Naive B cell (primary cell): Measurements from ENCODE around the gene RFT1. TPM values are rescaled to one million over a fixed set of nuclear protein-coding genes. Genes with fewer than 3 reads are reported as not detected.
A peak's percentile ranks its signal among the peaks of the same experiment; 100 is the strongest.

Experiments used
- ATAC-seq, 2 donors: fragments of 150-1000 bp; cut with Tn5 transposase; 2 replicates each; pipeline ENCODE4 v1.10.0; 2021; ENCODE audit warnings: low read depth in 2 of 2, mild to moderate bottlenecking in 2 of 2, moderate library complexity in 2 of 2
- DNase-seq: peaks from one replicate; pipeline ENCODE4 v3.0.0; 2022
- H3K27ac Mint-ChIP-seq, 6 donors: one replicate each; pipeline ENCODE4 v1.8.0; 2020 to 2022; ENCODE audit warnings: mild to moderate bottlenecking in 6 of 6, mixed read lengths in 6 of 6, moderate library complexity in 5 of 6, inconsistent platforms in 2 of 6
- H3K27me3 Mint-ChIP-seq, 3 donors: one replicate each; pipeline ENCODE4 v1.8.0; 2021 to 2022; ENCODE audit warnings: mixed read lengths in 3 of 3, mild to moderate bottlenecking in 1 of 3
- H3K36me3 Mint-ChIP-seq, 2 donors: one replicate each; pipeline ENCODE4 v1.8.0; 2020 to 2022; ENCODE audit warnings: mixed read lengths in 2 of 2, inconsistent platforms in 1 of 2, mild to moderate bottlenecking in 1 of 2
- H3K4me1 Mint-ChIP-seq, 3 donors: one replicate each; pipeline ENCODE4 v1.8.0; 2020 to 2022; ENCODE audit warnings: mixed read lengths in 3 of 3, inconsistent platforms in 1 of 3, mild to moderate bottlenecking in 1 of 3, moderate library complexity in 1 of 3
- H3K4me3 Mint-ChIP-seq, 8 donors: one replicate each; pipeline ENCODE4 v1.8.0; 2020 to 2022; ENCODE audit warnings: mild to moderate bottlenecking in 8 of 8, mixed read lengths in 8 of 8, moderate library complexity in 8 of 8, inconsistent platforms in 2 of 8
- H3K9me3 Mint-ChIP-seq, 7 donors: one replicate each; pipeline ENCODE4 v1.8.0; 2020 to 2022; ENCODE audit warnings: mixed read lengths in 7 of 7, mild to moderate bottlenecking in 5 of 7, inconsistent platforms in 2 of 7, moderate library complexity in 1 of 7
- polyA plus RNA-seq, 6 donors: library from polyadenylated mRNA; unstranded; fragments of 300-500 nt; fragmentation: Illumina TruSeq; gene quantifications; one replicate each; pipeline ENCODE4 v1.2.3, GENCODE V29; 2021; ENCODE audit warnings: low read depth in 6 of 6

RFT1 gene, protein sequence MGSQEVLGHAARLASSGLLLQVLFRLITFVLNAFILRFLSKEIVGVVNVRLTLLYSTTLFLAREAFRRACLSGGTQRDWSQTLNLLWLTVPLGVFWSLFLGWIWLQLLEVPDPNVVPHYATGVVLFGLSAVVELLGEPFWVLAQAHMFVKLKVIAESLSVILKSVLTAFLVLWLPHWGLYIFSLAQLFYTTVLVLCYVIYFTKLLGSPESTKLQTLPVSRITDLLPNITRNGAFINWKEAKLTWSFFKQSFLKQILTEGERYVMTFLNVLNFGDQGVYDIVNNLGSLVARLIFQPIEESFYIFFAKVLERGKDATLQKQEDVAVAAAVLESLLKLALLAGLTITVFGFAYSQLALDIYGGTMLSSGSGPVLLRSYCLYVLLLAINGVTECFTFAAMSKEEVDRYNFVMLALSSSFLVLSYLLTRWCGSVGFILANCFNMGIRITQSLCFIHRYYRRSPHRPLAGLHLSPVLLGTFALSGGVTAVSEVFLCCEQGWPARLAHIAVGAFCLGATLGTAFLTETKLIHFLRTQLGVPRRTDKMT
- polyA plus RNA-seq, result 10 to 100 TPM; 16.9 to 26.7 (median 22.5) TPM

DNA sequence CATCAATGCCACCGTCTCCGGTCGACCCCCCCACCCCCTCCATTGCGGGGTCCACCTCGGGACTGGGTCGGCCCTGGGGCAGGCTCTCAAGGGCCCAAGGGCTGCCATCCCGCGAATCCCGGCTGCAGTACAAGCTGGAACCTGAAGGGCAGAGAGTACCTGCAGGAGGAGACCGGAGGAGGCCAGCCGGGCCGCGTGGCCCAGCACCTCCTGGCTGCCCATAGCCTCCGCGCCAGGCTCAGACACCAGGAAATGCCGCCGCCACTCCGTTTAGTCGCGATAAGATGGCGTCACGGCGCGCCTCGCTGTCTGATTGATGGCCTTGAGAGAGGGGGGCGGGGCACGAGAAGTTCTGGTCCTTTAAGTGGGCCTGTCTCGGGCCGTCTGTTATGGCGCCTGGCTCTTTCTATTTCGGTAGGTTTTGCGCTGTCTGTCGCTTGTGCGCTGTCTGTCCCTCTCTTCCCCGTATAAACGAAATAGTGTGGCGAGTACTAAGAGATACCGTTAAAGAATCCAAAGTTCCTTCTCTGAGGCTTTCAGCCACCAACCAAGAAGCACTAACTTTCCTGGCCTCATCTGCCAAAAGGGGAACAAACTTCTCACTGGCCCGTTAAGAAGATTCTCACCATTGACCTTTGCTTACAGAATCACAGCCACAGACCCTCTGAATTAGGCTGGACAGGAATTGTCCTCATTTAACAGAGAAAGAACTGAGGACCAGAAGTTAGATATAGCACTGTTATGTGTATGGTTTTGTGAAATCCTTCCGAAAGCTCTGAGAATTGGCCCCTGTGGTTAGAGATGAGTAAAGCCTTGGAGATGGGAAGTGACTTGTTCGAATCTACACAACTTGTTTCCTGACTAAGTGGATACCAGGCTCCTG is at the start of gene RFT1:
TSS of gene RFT1 (minus strand) at position 257 of the 883 bp plus-strand sequence. CDS start at position 222, 35 bp downstream.
- ATAC-seq, result peak; percentile 90 to 91
- peak within 1 kb of the TSS; percentile 88 to 99 (median 96) for H3K4me3 Mint-ChIP-seq
- no peaks in the 10 kb centered on the region for H3K27me3 Mint-ChIP-seq
- peak; percentile 95 for DNase-seq
- peak within 1 kb of the TSS; percentile 99 to 100 (median 99) for H3K27ac Mint-ChIP-seq
- no peaks in the 10 kb centered on the region for H3K9me3 Mint-ChIP-seq
- H3K36me3 Mint-ChIP-seq, result no peaks in the 10 kb centered on the region
- H3K4me1 Mint-ChIP-seq, result peaks cover 23% of the 10 kb centered on the region in 3 donors

DNA sequence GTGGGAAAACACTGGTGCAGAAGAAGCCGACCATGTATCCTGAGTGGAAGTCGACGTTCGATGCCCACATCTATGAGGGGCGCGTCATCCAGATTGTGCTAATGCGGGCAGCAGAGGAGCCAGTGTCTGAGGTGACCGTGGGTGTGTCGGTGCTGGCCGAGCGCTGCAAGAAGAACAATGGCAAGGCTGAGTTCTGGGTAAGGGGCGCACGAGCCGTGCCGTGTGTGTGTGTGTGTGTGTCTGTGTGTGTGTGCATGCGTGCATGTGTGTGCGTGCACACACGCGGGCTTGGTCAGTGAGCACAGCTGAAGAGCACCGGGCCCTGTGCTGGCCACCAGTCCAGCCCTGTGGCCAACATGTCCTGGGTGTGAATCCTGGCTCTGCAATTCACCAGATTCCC is 49.3 kb upstream of the RFT1 start:
- H3K27me3 Mint-ChIP-seq, result no peaks in the 10 kb centered on the region
- no peak for ATAC-seq
- H3K36me3 Mint-ChIP-seq, result peaks cover 0 to 14% of the 10 kb centered on the region in 2 donors
- no peak for DNase-seq
- H3K9me3 Mint-ChIP-seq, result no peaks in the 10 kb centered on the region
- H3K4me3 Mint-ChIP-seq, result peak overlapping the region in 7 of 8 donors; percentile 51 to 87 (median 82)
- H3K27ac Mint-ChIP-seq, result peak overlapping the region in 5 of 6 donors; percentile 44 to 95 (median 80)
- H3K4me1 Mint-ChIP-seq, result peaks cover 46 to 67% (median 59%) of the 10 kb centered on the region in 3 donors

DNA sequence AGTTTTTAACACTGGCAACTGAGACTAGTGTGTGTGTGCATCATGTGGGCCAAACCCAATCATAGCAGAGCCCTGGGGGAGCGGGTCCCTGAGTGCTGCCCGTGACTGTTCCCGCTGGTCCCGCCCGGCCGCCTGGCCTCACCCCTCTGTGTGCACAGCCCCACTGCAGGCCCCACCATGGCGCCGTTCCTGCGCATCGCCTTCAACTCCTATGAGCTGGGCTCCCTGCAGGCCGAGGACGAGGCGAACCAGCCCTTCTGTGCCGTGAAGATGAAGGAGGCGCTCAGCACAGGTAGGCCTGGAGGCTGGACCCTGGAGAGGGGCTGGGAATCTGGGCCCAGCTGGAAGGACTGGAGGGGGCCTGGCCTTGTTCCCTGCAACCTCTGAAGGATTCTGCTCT is 48.0 kb upstream of the RFT1 start:
- Mint-ChIP-seq H3K4me1 (peaks cover 55 to 78% (median 71%) of the 10 kb centered on the region in 3 donors), H3K27me3 (no peaks in the 10 kb centered on the region)

DNA sequence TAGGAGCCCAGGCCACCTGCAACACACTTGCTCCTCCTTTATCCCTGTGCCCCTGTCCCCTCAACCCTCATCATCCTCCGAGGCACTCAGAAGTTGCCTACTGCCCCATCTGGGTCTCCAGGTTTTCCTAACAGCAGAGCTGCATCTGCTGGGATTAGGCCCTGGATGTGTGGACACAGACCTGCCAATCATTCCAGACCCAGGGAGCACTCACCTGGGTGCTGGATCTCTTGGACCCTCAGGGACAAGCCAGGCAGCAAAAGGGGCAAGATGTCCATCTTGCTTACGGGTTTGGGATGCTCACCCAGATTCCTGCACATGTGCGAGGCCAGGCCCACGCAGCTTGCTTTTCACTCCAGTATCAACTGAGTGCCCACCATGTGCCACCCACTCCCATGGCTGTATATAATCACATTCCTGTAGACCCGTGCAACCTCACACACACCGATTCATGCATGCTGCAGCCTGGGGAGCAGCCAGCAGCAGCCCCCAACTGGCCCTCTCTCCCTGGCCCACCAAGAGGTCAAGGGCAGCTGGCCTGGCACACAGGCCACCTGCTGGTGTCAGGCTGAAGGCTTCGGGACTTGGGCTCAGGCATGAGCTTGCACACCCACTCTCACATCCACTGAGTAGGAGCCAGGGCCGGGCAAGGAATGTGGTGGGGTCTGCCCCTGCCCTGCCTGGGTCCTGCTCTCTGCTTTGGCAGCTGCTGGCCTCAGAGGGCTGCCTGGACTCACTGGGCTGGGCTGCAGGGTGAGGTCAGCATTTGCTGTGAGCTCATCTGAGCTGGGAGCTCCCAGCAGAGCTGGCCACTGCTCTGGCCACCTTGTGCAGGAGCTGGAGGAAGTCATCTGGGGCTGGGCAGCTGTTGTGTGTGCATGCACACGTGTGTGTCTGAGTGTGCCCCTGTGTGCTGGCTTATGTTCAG is 45.6 kb upstream of the RFT1 start:
- no peak for DNase-seq
- Mint-ChIP-seq H3K9me3 (no peaks in the 10 kb centered on the region), H3K4me1 (peaks cover 72 to 90% (median 81%) of the 10 kb centered on the region in 3 donors), H3K36me3 (peaks cover 4 to 21% of the 10 kb centered on the region in 2 donors), H3K27ac (peak overlapping the region in 2 of 6 donors; percentile 59 to 65), H3K27me3 (no peaks in the 10 kb centered on the region), H3K4me3 (peak overlapping the region in 1 of 8 donors; percentile 69)
- ATAC-seq, result no peak

More for the DNA sequence above, 48.0 kb upstream of the RFT1 start:
- Mint-ChIP-seq H3K27ac (peak overlapping the region in 1 of 6 donors; percentile 82), H3K4me3 (peak overlapping the region in 1 of 8 donors; percentile 2), H3K36me3 (peaks cover 4 to 21% of the 10 kb centered on the region in 2 donors), H3K9me3 (no peaks in the 10 kb centered on the region)
- ATAC-seq (no peak), DNase-seq (no peak)

DNA sequence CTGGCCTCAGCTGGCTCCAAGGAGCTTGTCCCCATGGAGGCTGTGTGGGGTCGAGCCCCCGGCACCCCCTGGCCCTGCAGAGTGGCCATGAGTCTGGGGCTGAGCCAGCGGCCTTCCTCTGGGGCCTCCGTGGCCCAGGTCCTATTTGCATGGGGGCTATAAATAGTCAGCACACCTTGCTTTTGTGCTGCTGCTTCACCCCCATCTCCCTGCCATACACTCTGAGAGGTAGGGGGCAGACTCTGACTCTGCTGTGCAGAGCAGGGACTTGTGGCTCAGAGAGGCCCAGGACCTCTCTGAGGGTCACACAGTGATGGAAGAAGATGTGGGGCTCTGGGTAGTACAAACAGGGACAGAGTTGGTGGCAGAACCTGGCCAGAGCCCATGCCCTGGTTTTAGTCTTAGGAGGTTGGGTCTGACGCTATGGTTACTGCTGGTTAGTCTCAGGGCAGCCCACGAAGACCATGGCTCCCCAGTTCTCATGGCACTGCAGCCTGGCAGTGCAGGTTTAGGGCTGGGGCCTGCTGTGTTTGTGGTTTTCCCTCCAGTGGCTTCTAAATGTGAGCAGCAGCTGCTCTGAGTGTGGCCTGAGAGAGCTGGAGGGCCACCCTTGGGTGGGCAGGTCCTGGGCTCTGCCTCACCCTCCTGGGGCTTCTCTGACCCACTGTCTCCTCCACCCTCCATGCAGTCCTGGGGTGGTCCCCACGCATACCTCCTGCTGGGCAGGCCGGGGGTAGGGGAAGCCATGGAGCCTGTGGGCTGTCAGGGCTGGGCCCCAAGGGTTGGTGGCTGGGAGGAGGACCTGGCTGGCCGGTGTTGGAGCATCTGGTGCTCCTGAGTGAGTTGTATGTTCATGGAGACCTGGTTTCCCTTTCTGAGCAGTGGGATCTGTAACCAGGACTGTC is 44.4 kb upstream of the RFT1 start:
- Mint-ChIP-seq H3K27ac (peak overlapping the region in 4 of 6 donors; percentile 0 to 69 (median 32)), H3K27me3 (no peaks in the 10 kb centered on the region), H3K36me3 (peaks cover 4 to 19% of the 10 kb centered on the region in 2 donors), H3K9me3 (no peaks in the 10 kb centered on the region), H3K4me1 (peaks cover 73 to 90% (median 81%) of the 10 kb centered on the region in 3 donors), H3K4me3 (peak overlapping the region in 5 of 8 donors; percentile 52 to 80 (median 66))
- DNase-seq, result no peak
- ATAC-seq, result peak; percentile 20 to 34

DNA sequence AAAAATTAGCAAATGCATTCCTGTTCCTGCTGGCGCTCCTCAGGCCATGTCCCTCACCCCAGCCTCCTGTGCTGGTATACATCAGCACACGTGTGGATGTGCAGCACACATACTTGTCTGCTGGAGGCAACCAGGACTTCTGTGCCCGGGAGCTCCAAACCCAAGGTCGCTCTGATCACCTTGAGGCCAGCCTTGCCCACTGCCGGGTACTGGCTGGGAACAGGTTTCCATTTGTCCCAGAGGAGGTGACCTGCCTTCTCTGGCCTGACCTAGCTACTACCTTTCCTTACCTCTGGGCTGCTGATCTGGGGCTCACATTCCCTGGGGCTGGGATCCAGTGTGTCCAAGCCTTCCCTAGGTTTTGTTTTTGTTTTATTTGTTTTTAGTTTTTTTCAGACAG is 42.9 kb upstream of the RFT1 start:
- no peaks in the 10 kb centered on the region for H3K9me3 Mint-ChIP-seq
- peaks cover 76 to 90% (median 86%) of the 10 kb centered on the region in 3 donors for H3K4me1 Mint-ChIP-seq
- ATAC-seq (no peak), DNase-seq (no peak)
- peak overlapping the region in 1 of 6 donors; percentile 42 for H3K27ac Mint-ChIP-seq
- H3K36me3 Mint-ChIP-seq, result peaks cover 4 to 8% of the 10 kb centered on the region in 2 donors
- peak overlapping the region in 5 of 8 donors; percentile 16 to 78 (median 39) for H3K4me3 Mint-ChIP-seq
- H3K27me3 Mint-ChIP-seq, result no peaks in the 10 kb centered on the region

DNA sequence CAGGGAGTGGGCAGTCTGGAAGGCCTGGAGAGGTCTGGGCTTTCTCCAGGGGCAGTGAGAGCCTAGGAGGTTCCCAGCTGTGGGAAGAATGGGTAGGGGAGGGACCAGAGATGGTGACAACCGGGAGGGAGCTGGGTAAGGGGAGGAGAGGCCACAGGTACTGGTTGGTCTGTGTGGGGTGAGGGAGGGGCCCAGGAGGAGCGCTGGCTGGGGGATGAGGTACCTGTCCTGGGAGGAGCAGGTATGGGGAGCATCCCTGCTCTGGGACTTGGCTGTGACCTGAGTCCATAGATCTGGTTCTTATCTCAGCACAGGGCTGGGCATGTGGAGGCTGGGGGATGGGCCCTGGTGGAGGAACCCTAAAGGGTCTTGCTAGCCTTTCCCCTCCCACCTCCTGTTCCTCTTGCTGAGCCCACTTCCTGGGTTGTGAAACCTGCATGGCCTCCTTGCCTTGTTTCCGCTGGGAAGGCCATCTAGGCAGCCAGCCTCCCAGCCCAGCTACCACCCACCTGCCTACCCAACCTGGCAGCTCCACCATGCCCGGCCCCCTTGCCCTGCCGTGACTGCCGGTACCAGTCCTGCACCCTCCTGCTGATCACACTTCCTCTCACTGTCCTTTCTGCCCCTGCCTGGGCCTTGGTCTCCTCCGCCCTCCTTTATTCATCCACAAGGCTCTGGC is 41.7 kb upstream of the RFT1 start:
- Mint-ChIP-seq H3K27me3 (no peaks in the 10 kb centered on the region), H3K9me3 (no peaks in the 10 kb centered on the region), H3K4me3 (peak overlapping the region; percentile 36 to 84 (median 68)), H3K4me1 (peaks cover 81 to 90% (median 90%) of the 10 kb centered on the region in 3 donors), H3K36me3 (peaks cover 4 to 8% of the 10 kb centered on the region in 2 donors), H3K27ac (peak overlapping the region in 4 of 6 donors; percentile 42 to 95 (median 82))
- no peak for DNase-seq
- ATAC-seq, result no peak

DNA sequence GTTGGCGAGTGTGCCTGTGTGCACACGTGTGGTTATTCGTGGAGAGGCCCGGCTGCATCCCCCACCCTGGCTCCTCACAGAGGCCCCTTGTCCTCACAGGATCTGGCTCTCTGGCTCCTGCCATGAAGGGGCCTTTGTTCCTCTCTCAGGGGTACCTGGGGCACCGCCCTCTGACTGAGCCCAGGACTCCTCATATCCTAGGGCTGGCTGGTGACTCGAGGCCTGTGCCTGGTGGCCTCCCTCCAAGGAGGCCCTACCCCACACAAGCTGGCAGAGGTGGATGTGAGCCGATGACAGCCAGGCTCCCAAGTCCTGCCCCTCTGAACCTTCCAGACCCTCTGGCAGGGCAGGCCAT is 40.8 kb upstream of the RFT1 start:
- peak overlapping the region in 5 of 8 donors; percentile 16 to 83 (median 78) for H3K4me3 Mint-ChIP-seq
- DNase-seq (no peak), ATAC-seq (no peak)
- no peaks in the 10 kb centered on the region for H3K9me3 Mint-ChIP-seq
- peaks cover 4 to 8% of the 10 kb centered on the region in 2 donors for H3K36me3 Mint-ChIP-seq
- no peaks in the 10 kb centered on the region for H3K27me3 Mint-ChIP-seq
- peak overlapping the region in 4 of 6 donors; percentile 42 to 95 (median 68) for H3K27ac Mint-ChIP-seq
- peaks cover 89 to 92% (median 92%) of the 10 kb centered on the region in 3 donors for H3K4me1 Mint-ChIP-seq

DNA sequence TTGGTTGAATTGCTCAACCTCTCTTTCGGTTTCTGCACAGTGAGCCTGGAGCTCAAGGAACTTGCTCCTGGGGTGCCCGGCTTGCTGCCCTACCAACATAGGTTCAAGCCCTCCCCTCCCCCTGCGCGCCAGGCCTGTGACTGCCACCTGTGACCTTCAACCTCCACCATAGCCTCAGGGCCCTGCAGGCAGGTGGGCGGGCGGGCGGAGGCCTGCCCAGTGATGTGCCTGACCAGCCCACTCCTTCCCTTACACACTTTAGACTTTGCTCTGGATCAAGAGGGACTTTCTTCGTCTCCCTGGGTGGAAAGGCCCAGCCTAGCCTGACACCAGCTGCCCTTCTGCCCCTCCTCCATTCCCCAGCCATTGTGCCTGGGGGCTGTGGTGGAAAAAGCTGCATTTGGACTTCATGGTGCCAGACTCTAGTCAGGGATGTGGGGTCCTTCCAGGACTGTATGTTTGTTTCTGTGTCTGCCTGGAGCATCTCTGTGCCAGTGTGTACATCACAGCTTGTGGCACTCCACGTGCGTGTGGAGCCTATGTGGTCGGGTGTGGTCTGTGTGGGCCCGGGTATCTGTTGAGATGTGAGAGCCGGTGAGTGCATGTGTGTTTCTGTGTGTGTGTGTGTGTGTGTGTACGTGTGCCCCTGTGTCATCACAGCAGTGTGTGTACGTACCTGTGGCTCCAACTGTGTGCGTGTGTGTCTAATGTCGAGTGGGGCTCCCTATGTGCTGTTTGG is 40.3 kb upstream of the RFT1 start:
- Mint-ChIP-seq H3K27me3 (no peaks in the 10 kb centered on the region), H3K9me3 (no peaks in the 10 kb centered on the region), H3K36me3 (peaks cover 4 to 8% of the 10 kb centered on the region in 2 donors), H3K4me3 (peak overlapping the region in 7 of 8 donors; percentile 58 to 83 (median 76)), H3K27ac (peak overlapping the region in 5 of 6 donors; percentile 35 to 88 (median 85)), H3K4me1 (peaks cover 86 to 92% (median 92%) of the 10 kb centered on the region in 3 donors)
- ATAC-seq, result peak; percentile 73 to 77
- DNase-seq, result no peak

DNA sequence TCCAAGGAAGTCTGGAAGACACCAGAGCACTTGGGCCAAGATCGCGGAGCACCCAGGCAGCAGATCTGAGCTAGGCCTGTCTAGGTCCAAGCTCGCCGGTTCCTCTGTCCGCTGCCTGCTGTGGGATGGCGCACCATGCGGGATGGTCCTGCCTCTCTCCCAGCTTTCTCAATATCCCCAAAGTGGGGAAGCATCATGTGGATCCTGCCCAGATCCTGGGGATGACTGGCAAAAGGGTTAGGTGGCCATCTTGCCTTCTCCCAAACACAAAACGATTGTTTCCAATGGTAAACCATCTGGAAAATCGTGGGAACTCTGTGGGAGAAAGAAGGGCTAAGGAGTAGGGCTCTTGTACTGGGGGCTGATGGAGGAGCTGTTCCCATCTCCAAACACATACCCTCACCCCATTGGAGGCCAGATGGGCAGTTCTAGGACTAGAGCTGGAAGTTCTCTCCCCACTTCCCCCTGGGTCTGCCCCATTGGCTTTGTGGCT is 39.6 kb upstream of the RFT1 start:
- Mint-ChIP-seq H3K4me1 (peaks cover 79 to 93% (median 90%) of the 10 kb centered on the region in 3 donors), H3K27ac (peak overlapping the region in 2 of 6 donors; percentile 35 to 68), H3K27me3 (no peaks in the 10 kb centered on the region), H3K9me3 (no peaks in the 10 kb centered on the region), H3K36me3 (peaks cover 4 to 8% of the 10 kb centered on the region in 2 donors), H3K4me3 (peak overlapping the region in 7 of 8 donors; percentile 58 to 83 (median 76))
- DNase-seq (peak; percentile 39), ATAC-seq (no peak)
